ENCODE results near the gene PACC1. TPM values are rescaled to one million over a fixed set of nuclear protein-coding genes. Genes with fewer than 3 reads are reported as not detected.

The PACC1 gene
- total RNA-seq, 2 donors from 2014 or later = 10.2 to 11.7 TPM

- DNase-seq (peak; percentile 54 to 65), ATAC-seq (replicated peaks in 1 of 2) (peak; percentile 91 to 96)
- Mint-ChIP-seq H3K27me3 (ENCODE audit: low read depth) (no peaks in the 10 kb centered on the region), H3K4me1 (ENCODE audit: low read depth) (no peaks in the 10 kb centered on the region), H3K4me3 (no peak overlapping the region), H3K36me3 (ENCODE audit: insufficient read depth in 2 of 2) (peaks cover 4 to 54% of the 10 kb centered on the region in 2 donors), H3K9me3 (peaks cover 3% of the 10 kb centered on the region in 2 donors), H3K27ac (peak overlapping the region; percentile 8)
Measured at GRCh38 chr1:212368073-212368484, 46.6 kb downstream of the PACC1 start.

- peaks cover 4 to 49% of the 10 kb centered on the region in 2 donors for H3K36me3 Mint-ChIP-seq (ENCODE audit: insufficient read depth in 2 of 2)
- peak; percentile 63 to 64 for ATAC-seq (replicated peaks in 1 of 2)
- H3K27me3 Mint-ChIP-seq (ENCODE audit: low read depth) = no peaks in the 10 kb centered on the region
- no peak for DNase-seq
- H3K27ac Mint-ChIP-seq = peak overlapping the region; percentile 8
- no peaks in the 10 kb centered on the region for H3K4me1 Mint-ChIP-seq (ENCODE audit: low read depth)
- no peak overlapping the region for H3K4me3 Mint-ChIP-seq
- peaks cover 0 to 3% of the 10 kb centered on the region in 2 donors for H3K9me3 Mint-ChIP-seq
Measured at GRCh38 chr1:212367474-212368072, 47.1 kb downstream of the PACC1 start.

- Mint-ChIP-seq H3K27ac (no peak overlapping the region), H3K27me3 (ENCODE audit: low read depth) (no peaks in the 10 kb centered on the region), H3K4me3 (no peak overlapping the region), H3K4me1 (ENCODE audit: low read depth) (no peaks in the 10 kb centered on the region), H3K36me3 (ENCODE audit: insufficient read depth in 2 of 2) (peaks cover 2 to 43% of the 10 kb centered on the region in 2 donors), H3K9me3 (no peaks in the 10 kb centered on the region)
- DNase-seq (no peak), ATAC-seq (replicated peaks in 1 of 2) (no peak)
Measured at GRCh38 chr1:212366901-212367300, 47.8 kb downstream of the PACC1 start.

- Mint-ChIP-seq H3K27ac (no peak overlapping the region), H3K27me3 (ENCODE audit: low read depth) (no peaks in the 10 kb centered on the region), H3K4me3 (no peak overlapping the region), H3K4me1 (ENCODE audit: low read depth) (peaks cover 5% of the 10 kb centered on the region), H3K36me3 (ENCODE audit: insufficient read depth in 2 of 2) (peaks cover 4 to 36% of the 10 kb centered on the region in 2 donors), H3K9me3 (no peaks in the 10 kb centered on the region)
- ATAC-seq (replicated peaks in 1 of 2) = no peak
- no peak for DNase-seq
Measured at GRCh38 chr1:212364985-212365384, 49.7 kb downstream of the PACC1 start.

GRCh38 chr1:212359794-212360479 lies 54.7 kb downstream of the PACC1 start:
- peak overlapping the region in 1 of 2 donors; percentile 45 for H3K4me3 Mint-ChIP-seq
- no peaks in the 10 kb centered on the region for H3K9me3 Mint-ChIP-seq
- peaks cover 3 to 18% of the 10 kb centered on the region in 2 donors for H3K36me3 Mint-ChIP-seq (ENCODE audit: insufficient read depth in 2 of 2)
- H3K27ac Mint-ChIP-seq = peak overlapping the region; percentile 71
- ATAC-seq (replicated peaks in 1 of 2) (peak; percentile 88 to 94), DNase-seq (peak; percentile 29 to 51)
- no peaks in the 10 kb centered on the region for H3K27me3 Mint-ChIP-seq (ENCODE audit: low read depth)
- peaks cover 17% of the 10 kb centered on the region for H3K4me1 Mint-ChIP-seq (ENCODE audit: low read depth)

GRCh38 chr1:212355230-212355969 lies 59.3 kb downstream of the PACC1 start:
- no peaks in the 10 kb centered on the region for H3K27me3 Mint-ChIP-seq (ENCODE audit: low read depth)
- no peak overlapping the region for H3K4me3 Mint-ChIP-seq
- ATAC-seq (replicated peaks in 1 of 2) (no peak), DNase-seq (no peak)
- peak overlapping the region; percentile 63 for H3K27ac Mint-ChIP-seq
- no peaks in the 10 kb centered on the region for H3K9me3 Mint-ChIP-seq
- peaks cover 22% of the 10 kb centered on the region for H3K4me1 Mint-ChIP-seq (ENCODE audit: low read depth)
- peaks cover 3 to 10% of the 10 kb centered on the region in 2 donors for H3K36me3 Mint-ChIP-seq (ENCODE audit: insufficient read depth in 2 of 2)

GRCh38 chr1:212354464-212354863 lies 60.2 kb downstream of the PACC1 start:
- ATAC-seq (replicated peaks in 1 of 2) = no peak
- H3K27me3 Mint-ChIP-seq (ENCODE audit: low read depth) = no peaks in the 10 kb centered on the region
- H3K27ac Mint-ChIP-seq = no peak overlapping the region
- no peak overlapping the region for H3K4me3 Mint-ChIP-seq
- peaks cover 13% of the 10 kb centered on the region for H3K4me1 Mint-ChIP-seq (ENCODE audit: low read depth)
- H3K36me3 Mint-ChIP-seq (ENCODE audit: insufficient read depth in 2 of 2) = peaks cover 1 to 7% of the 10 kb centered on the region in 2 donors
- no peak for DNase-seq
- H3K9me3 Mint-ChIP-seq = no peaks in the 10 kb centered on the region

- Mint-ChIP-seq H3K4me3 (no peak overlapping the region), H3K4me1 (ENCODE audit: low read depth) (peaks cover 6% of the 10 kb centered on the region), H3K36me3 (ENCODE audit: insufficient read depth in 2 of 2) (peaks cover 1 to 4% of the 10 kb centered on the region in 2 donors), H3K27me3 (ENCODE audit: low read depth) (no peaks in the 10 kb centered on the region), H3K27ac (peak overlapping the region; percentile 47), H3K9me3 (no peaks in the 10 kb centered on the region)
- ATAC-seq (replicated peaks in 1 of 2) (peak; percentile 25 to 83), DNase-seq (no peak)
Measured at GRCh38 chr1:212353181-212353580, 61.5 kb downstream of the PACC1 start.

- no peaks in the 10 kb centered on the region for H3K27me3 Mint-ChIP-seq (ENCODE audit: low read depth)
- peaks cover 6% of the 10 kb centered on the region for H3K4me1 Mint-ChIP-seq (ENCODE audit: low read depth)
- H3K36me3 Mint-ChIP-seq (ENCODE audit: insufficient read depth in 2 of 2) = peaks cover 0 to 4% of the 10 kb centered on the region in 2 donors
- H3K4me3 Mint-ChIP-seq = no peak overlapping the region
- ATAC-seq (replicated peaks in 1 of 2) (no peak), DNase-seq (no peak)
- no peak overlapping the region for H3K27ac Mint-ChIP-seq
- no peaks in the 10 kb centered on the region for H3K9me3 Mint-ChIP-seq
Measured at GRCh38 chr1:212351588-212352362, 62.9 kb downstream of the PACC1 start.

- Mint-ChIP-seq H3K27me3 (ENCODE audit: low read depth) (no peaks in the 10 kb centered on the region), H3K4me1 (ENCODE audit: low read depth) (no peaks in the 10 kb centered on the region), H3K9me3 (no peaks in the 10 kb centered on the region), H3K27ac (no peak overlapping the region), H3K36me3 (ENCODE audit: insufficient read depth in 2 of 2) (peaks cover 0 to 4% of the 10 kb centered on the region in 2 donors), H3K4me3 (no peak overlapping the region)
- DNase-seq (no peak), ATAC-seq (replicated peaks in 1 of 2) (no peak)
Measured at GRCh38 chr1:212346601-212347000, 68.1 kb downstream of the PACC1 start.

GRCh38 chr1:212344905-212345304 lies 69.8 kb downstream of the PACC1 start:
- no peak overlapping the region for H3K4me3 Mint-ChIP-seq
- H3K27me3 Mint-ChIP-seq (ENCODE audit: low read depth) = no peaks in the 10 kb centered on the region
- no peaks in the 10 kb centered on the region for H3K4me1 Mint-ChIP-seq (ENCODE audit: low read depth)
- peaks cover 0 to 4% of the 10 kb centered on the region in 2 donors for H3K36me3 Mint-ChIP-seq (ENCODE audit: insufficient read depth in 2 of 2)
- no peaks in the 10 kb centered on the region for H3K9me3 Mint-ChIP-seq
- peak overlapping the region; percentile 42 for H3K27ac Mint-ChIP-seq
- DNase-seq (no peak), ATAC-seq (replicated peaks in 1 of 2) (no peak)

- no peak overlapping the region for H3K27ac Mint-ChIP-seq
- no peaks in the 10 kb centered on the region for H3K36me3 Mint-ChIP-seq (ENCODE audit: insufficient read depth in 2 of 2)
- H3K4me1 Mint-ChIP-seq (ENCODE audit: low read depth) = no peaks in the 10 kb centered on the region
- H3K27me3 Mint-ChIP-seq (ENCODE audit: low read depth) = no peaks in the 10 kb centered on the region
- ATAC-seq (replicated peaks in 1 of 2) (no peak), DNase-seq (no peak)
- H3K4me3 Mint-ChIP-seq = no peak overlapping the region
- no peaks in the 10 kb centered on the region for H3K9me3 Mint-ChIP-seq
Measured at GRCh38 chr1:212341090-212341489, 73.6 kb downstream of the PACC1 start.
